PC-3 (cell line): Measurements from ENCODE around the gene KYAT1.

Source experiments
- CTCF ChIP-seq: fragments of 300-600 bp; sonication (generic); conservative IDR thresholded peaks from 2 replicates; pipeline ENCODE4 v1.5.1; 2017; ENCODE audit warnings: antibody characterized with exemption, low read depth, mild to moderate bottlenecking, low read length
- EZH2 ChIP-seq: fragments of 300-600 bp; sonication (generic); IDR thresholded peaks from one replicate; pipeline ENCODE4 v1.6.1; 2017; ENCODE audit warnings: antibody characterized with exemption, mild to moderate bottlenecking, low read length; ENCODE audit not compliant: unreplicated experiment
- EZH2phosphoT487 ChIP-seq: fragments of 300-600 bp; sonication (generic); IDR thresholded peaks from 2 replicates; pipeline ENCODE4 v1.6.1; 2018; ENCODE audit warnings: mild to moderate bottlenecking, antibody characterized with exemption, low read length, borderline replicate concordance

GRCh38 chr9:128870128-128870940 lies 11.4 kb downstream of the KYAT1 start:
- TF ChIP-seq CTCF (no peak), EZH2 (no peak), EZH2phosphoT487 (no peak)
